ENCODE data around the gene CD99L2. TPM values are rescaled to one million over a fixed set of nuclear protein-coding genes. Genes with fewer than 3 reads are reported as not detected.

The CD99L2 gene
- total and polyA plus RNA-seq, 2 experiments from 2014 or later = 37.9 to 71.7 TPM

DNA sequence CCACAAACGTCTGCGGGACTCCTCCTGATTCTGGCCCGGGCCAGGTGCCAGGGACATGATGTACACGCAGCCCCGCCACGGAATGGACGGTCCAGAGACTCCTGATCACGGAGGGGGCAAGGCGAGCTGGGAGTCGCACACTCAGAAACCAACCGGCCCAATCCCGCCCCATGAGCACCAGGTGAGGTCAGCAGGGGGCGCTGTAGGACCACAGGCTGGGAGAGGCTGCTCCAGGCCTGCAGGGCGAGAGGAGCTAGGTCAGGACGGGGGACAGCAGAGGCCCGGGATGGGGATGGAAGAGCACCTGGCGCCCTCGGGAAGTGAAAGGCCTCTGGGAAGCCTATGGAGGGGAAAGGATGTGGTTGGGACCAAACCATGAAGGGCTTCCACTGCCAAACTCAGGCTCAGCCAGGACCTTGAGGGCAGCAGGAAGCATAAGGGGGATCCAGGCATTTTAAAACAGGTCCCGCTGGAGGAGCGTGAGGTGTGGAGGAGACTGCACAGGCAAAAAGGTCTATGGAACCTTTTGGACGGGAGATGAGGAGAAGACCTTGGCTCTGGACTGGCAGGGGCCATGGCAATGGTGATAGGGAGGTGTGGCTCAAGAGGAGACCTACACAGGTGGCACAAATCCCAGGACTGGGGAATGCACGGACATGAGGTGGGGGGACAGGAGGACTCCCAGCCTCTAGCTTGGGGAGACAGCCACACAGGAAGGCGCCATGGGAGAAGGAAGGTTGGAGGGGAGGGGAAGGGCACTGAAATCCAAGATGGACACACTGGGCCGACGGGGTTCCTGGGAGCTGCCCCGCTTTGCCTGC lies 126.1 kb downstream of the CD99L2 start:
- H3K36me3 ChIP-seq (ENCODE audit: low read depth) = no peaks in the 10 kb centered on the region

DNA sequence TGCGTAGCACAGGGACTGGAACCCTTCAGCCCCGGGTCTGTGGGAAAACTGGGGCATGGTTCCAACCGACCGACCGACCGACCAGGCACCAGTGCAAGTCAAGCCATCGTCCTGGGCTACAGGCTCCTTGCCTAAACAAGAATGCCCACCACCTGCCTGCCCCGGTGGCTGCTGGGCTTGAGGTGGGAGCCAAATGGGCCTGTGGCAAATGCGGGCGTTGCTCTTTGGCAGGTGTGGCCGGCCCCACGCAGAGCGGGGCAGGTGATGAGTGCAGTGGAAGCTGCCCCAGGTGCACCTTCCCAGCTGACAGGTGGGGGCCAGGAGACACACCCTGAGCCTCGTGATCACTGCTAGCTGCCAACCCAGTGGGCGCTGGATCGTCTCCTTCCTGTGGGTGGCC lies 127.4 kb downstream of the CD99L2 start:
- WGBS, 2 experiments (ENCODE audit: low coverage in 1 of 2, low lambda C conversion rate in 2 of 2, missing lambda C conversion rate in 2 of 2) = 85% methylated on average over 9 of the region's 16 CpGs; no CpG with 5 or more reads in 1 of the 2 experiments
- TF ChIP-seq EZH2phosphoT487 (IDR thresholded peaks at IDR 0.05; ENCODE audit: insufficient read depth, low read depth) = no peak
- TF ChIP-seq EZH2 (IDR thresholded peaks at IDR 0.05; ENCODE audit: insufficient read depth, poor library complexity, severe bottlenecking) = no peak

More for the DNA sequence above, 126.1 kb downstream of the CD99L2 start:
- Histone ChIP-seq H3K9ac (no peak overlapping the region), H3K27me3 (replicated peaks; ENCODE audit: insufficient read depth) (no peaks in the 10 kb centered on the region), H3K4me3 (no peak overlapping the region), H3F3A (ENCODE audit: insufficient read depth) (no peaks in the 10 kb centered on the region), H4K20me1 (ENCODE audit: insufficient read depth) (no peaks in the 10 kb centered on the region), H3K4me1 (ENCODE audit: insufficient read depth) (peaks cover 2% of the 10 kb centered on the region; the same call in 1 of the 2 replicates), H2AFZ (no peak overlapping the region), H3K27ac (no peak overlapping the region), H3K9me3 (ENCODE audit: low read depth) (no peaks in the 10 kb centered on the region), H3K9me2 (ENCODE audit: insufficient read depth) (no peaks in the 10 kb centered on the region), H3K4me2 (ENCODE audit: unreplicated experiment) (no peak overlapping the region), H3K79me2 (ENCODE audit: insufficient read depth) (no peaks in the 10 kb centered on the region)
- TF ChIP-seq EZH2 (IDR thresholded peaks at IDR 0.05; ENCODE audit: insufficient read depth, poor library complexity, severe bottlenecking) = no peak
- no peak for TF ChIP-seq EZH2phosphoT487 (IDR thresholded peaks at IDR 0.05; ENCODE audit: insufficient read depth, low read depth)
- DNase-seq = peak; percentile 73
- 33 to 35% methylated on average over 18 of the region's 26 CpGs for WGBS, 2 experiments (ENCODE audit: low coverage in 1 of 2, low lambda C conversion rate in 2 of 2, missing lambda C conversion rate in 2 of 2)
- in situ Hi-C loops (cut with MboI) = loop anchor here (10.0 kb wide), 1 partner anchor 312 kb away; no protein-coding TSS in a partner anchor

DNA sequence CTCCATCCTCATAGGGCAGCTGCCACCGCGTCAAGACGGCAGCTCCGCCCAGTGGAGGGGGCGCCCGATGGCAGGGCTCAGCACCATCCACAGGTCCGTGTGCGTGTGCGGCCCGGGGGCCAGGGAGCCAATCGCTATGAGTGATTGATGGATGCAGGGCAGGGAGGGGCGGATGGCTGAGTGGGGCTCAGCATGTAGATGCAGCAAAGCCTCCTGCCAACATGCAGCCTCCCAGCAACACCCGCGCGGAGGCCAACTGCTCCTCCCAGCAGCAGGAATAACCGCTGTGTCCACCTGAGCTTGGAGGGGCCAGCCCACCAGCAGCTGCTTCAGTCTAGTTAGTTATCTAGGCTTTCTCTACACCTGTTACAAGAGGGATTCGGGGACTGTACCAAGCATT lies 127.8 kb downstream of the CD99L2 start:
- Histone ChIP-seq H3K27me3 (replicated peaks; ENCODE audit: insufficient read depth) (no peaks in the 10 kb centered on the region), H3K27ac (no peak overlapping the region), H4K20me1 (ENCODE audit: insufficient read depth) (no peaks in the 10 kb centered on the region), H3K79me2 (ENCODE audit: insufficient read depth) (no peaks in the 10 kb centered on the region), H3K9ac (no peak overlapping the region), H3K9me3 (ENCODE audit: low read depth) (no peaks in the 10 kb centered on the region), H3K9me2 (ENCODE audit: insufficient read depth) (no peaks in the 10 kb centered on the region), H3K4me2 (ENCODE audit: unreplicated experiment) (no peak overlapping the region), H3F3A (ENCODE audit: insufficient read depth) (no peaks in the 10 kb centered on the region), H3K4me3 (no peak overlapping the region), H3K36me3 (ENCODE audit: low read depth) (no peaks in the 10 kb centered on the region), H3K4me1 (ENCODE audit: insufficient read depth) (peaks cover 6% of the 10 kb centered on the region), H2AFZ (no peak overlapping the region)
- in situ Hi-C loops (cut with MboI) = loop anchor here (10.0 kb wide), 1 partner anchor 314 kb away; no protein-coding TSS in a partner anchor
- 83 to 96% methylated on average over 5 to 12 of the region's 17 CpGs for WGBS, 2 experiments (ENCODE audit: low coverage in 1 of 2, low lambda C conversion rate in 2 of 2, missing lambda C conversion rate in 2 of 2)
- TF ChIP-seq EZH2phosphoT487 (IDR thresholded peaks at IDR 0.05; ENCODE audit: insufficient read depth, low read depth) = no peak
- no peak for TF ChIP-seq EZH2 (IDR thresholded peaks at IDR 0.05; ENCODE audit: insufficient read depth, poor library complexity, severe bottlenecking)
- DNase-seq = no peak

More for the DNA sequence above, 127.4 kb downstream of the CD99L2 start:
- H3K4me1 ChIP-seq (ENCODE audit: insufficient read depth) = peaks cover 6% of the 10 kb centered on the region
- no peaks in the 10 kb centered on the region for H3K79me2 ChIP-seq (ENCODE audit: insufficient read depth)
- no peak overlapping the region for H3K4me3 ChIP-seq
- no peak overlapping the region for H3K27ac ChIP-seq
- in situ Hi-C loops (cut with MboI) = loop anchor here (10.0 kb wide), 1 partner anchor 314 kb away; no protein-coding TSS in a partner anchor
- no peaks in the 10 kb centered on the region for H4K20me1 ChIP-seq (ENCODE audit: insufficient read depth)
- H3K9me3 ChIP-seq (ENCODE audit: low read depth) = no peaks in the 10 kb centered on the region
- no peaks in the 10 kb centered on the region for H3K9me2 ChIP-seq (ENCODE audit: insufficient read depth)
- H3K9ac ChIP-seq = no peak overlapping the region
- no peak for DNase-seq
- H3K27me3 ChIP-seq (replicated peaks; ENCODE audit: insufficient read depth) = no peaks in the 10 kb centered on the region
- H3F3A ChIP-seq (ENCODE audit: insufficient read depth) = no peaks in the 10 kb centered on the region
- H3K4me2 ChIP-seq (ENCODE audit: unreplicated experiment) = no peak overlapping the region
- no peak overlapping the region for H2AFZ ChIP-seq
- H3K36me3 ChIP-seq (ENCODE audit: low read depth) = no peaks in the 10 kb centered on the region

DNA sequence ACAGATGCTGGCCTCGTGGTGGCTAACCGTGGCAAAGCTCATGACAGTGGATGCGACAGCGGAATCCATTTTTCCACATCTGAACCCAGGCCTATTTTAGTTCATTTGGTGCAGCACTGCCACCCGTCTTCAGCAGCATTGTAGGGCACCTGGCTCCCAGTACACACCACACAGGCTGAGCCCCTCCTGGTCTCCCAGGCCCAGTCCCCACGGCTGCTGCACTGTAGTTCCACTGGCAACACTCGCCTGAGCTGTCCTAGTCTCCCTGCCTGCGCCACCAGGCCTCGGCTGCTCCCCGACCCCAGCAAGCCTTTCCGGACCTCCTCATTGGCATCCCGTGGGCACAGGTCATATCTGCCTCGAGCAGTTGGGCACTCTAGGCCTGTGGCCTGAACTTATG lies 129.1 kb downstream of the CD99L2 start:
- no peaks in the 10 kb centered on the region for H3K9me3 ChIP-seq (ENCODE audit: low read depth)

More for the DNA sequence above, 129.1 kb downstream of the CD99L2 start:
- DNase-seq = no peak
- no peak overlapping the region for H3K9ac ChIP-seq
- no peaks in the 10 kb centered on the region for H4K20me1 ChIP-seq (ENCODE audit: insufficient read depth)
- H3F3A ChIP-seq (ENCODE audit: insufficient read depth) = no peaks in the 10 kb centered on the region
- H3K4me2 ChIP-seq (ENCODE audit: unreplicated experiment) = no peak overlapping the region
- no peaks in the 10 kb centered on the region for H3K27me3 ChIP-seq (replicated peaks; ENCODE audit: insufficient read depth)
- H3K36me3 ChIP-seq (ENCODE audit: low read depth) = no peaks in the 10 kb centered on the region
- no peaks in the 10 kb centered on the region for H3K79me2 ChIP-seq (ENCODE audit: insufficient read depth)
- H3K27ac ChIP-seq = no peak overlapping the region
- no peaks in the 10 kb centered on the region for H3K9me2 ChIP-seq (ENCODE audit: insufficient read depth)
- WGBS, 2 experiments (ENCODE audit: low coverage in 1 of 2, low lambda C conversion rate in 2 of 2, missing lambda C conversion rate in 2 of 2) = 80 to 83% methylated on average over 7 to 13 of the region's 13 CpGs
- TF ChIP-seq EZH2 (IDR thresholded peaks at IDR 0.05; ENCODE audit: insufficient read depth, poor library complexity, severe bottlenecking) = no peak
- TF ChIP-seq EZH2phosphoT487 (IDR thresholded peaks at IDR 0.05; ENCODE audit: insufficient read depth, low read depth) = no peak
- no peak overlapping the region for H3K4me3 ChIP-seq
- no peak overlapping the region for H2AFZ ChIP-seq
- peaks cover 6% of the 10 kb centered on the region for H3K4me1 ChIP-seq (ENCODE audit: insufficient read depth)
- in situ Hi-C loops (cut with MboI) = no loop called here

Measured in GM23248 (cell line).